HUES6 (cell line): Measurements from ENCODE around the gene BORCS8.

ENCODE experiments used
- H3K27ac ChIP-seq: 2 replicates; pipeline ENCODE4 v1.7.0; 2013; ENCODE audit warnings: low read depth, mild to moderate bottlenecking, low read length, inconsistent platforms
- H3K27me3 ChIP-seq: 2 replicates; pipeline ENCODE4 v1.6.1; 2013; ENCODE audit warnings: low read length; ENCODE audit not compliant: control insufficient read depth, insufficient read depth
- H3K36me3 ChIP-seq: 2 replicates; pipeline ENCODE4 v1.6.1; 2013; ENCODE audit warnings: low read length; ENCODE audit not compliant: control insufficient read depth, insufficient read depth
- H3K4me1 ChIP-seq: 2 replicates; pipeline ENCODE4 v1.6.1; 2013; ENCODE audit warnings: low read length; ENCODE audit not compliant: control insufficient read depth, insufficient read depth
- H3K4me3 ChIP-seq: 2 replicates; pipeline ENCODE4 v1.5.1; 2013; ENCODE audit warnings: low read depth, low read length
- H3K9ac ChIP-seq: one replicate; pipeline ENCODE4 v1.6.1; 2013; ENCODE audit warnings: mild to moderate bottlenecking, low read length
- H3K9me3 ChIP-seq: 2 replicates; pipeline ENCODE4 v1.6.1; 2013; ENCODE audit warnings: low read depth, low read length; ENCODE audit not compliant: control insufficient read depth, insufficient read depth

Gene BORCS8

DNA sequence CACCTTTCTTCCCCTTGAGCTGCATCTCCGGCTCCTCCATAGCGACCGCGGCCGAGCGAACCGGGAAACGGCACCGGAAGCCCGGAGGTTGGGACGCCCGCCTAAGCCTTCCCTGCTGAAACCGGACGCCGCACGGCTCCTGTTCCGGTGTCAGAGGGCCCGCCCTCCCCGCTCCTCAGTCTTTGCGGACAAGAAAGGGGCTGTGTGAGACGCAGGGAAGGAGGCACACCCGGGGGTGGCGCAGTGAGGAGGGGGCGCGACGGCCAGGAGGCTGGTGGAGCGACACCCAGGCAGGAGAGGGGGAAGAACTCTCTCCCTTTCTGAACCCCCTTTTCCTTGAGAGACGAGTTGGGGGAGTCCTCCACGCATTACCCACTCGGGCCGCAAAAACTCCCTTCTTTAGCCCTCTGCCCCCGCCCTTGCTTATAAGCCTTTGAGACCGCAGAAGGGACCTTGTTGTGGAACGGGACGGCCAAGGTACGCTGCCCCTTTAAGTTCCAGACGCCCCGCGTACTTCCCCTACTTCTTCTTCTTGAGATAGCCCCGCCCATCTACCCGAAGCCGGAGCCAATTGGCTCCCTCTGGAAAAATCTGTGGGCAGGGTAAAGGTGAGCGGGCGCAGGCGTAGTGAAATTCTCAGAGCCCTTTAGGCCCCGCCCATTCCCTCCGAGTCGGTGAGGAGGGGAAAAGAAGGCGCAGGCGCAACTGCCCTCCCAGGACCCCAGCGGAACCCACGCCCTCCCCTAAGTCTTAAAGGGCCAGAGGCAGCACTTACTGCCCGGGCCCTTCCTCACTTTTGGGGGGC is at the start of gene BORCS8, which contains the start of gene RFXANK:
Gene BORCS8 (minus strand): TSS at position 75 of the 805 bp plus-strand sequence. CDS start 35 bp downstream, at position 40.
Gene RFXANK (plus strand): TSS at position 181 of the 805 bp plus-strand sequence. CDS start 1,689 bp downstream, outside the sequence.
- Histone ChIP-seq H3K9me3 (no peaks in the 10 kb centered on the region), H3K36me3 (peaks cover 6% of the 10 kb centered on the region), H3K27me3 (no peaks in the 10 kb centered on the region), H3K27ac (peak within 1 kb of the TSS; percentile 92), H3K9ac (peak within 1 kb of the TSS; percentile 91), H3K4me1 (0 out of 2 replicates have a peak, but pooled peaks cover 3% of the 10 kb centered on the region), H3K4me3 (peak within 1 kb of the TSS; percentile 92)

DNA sequence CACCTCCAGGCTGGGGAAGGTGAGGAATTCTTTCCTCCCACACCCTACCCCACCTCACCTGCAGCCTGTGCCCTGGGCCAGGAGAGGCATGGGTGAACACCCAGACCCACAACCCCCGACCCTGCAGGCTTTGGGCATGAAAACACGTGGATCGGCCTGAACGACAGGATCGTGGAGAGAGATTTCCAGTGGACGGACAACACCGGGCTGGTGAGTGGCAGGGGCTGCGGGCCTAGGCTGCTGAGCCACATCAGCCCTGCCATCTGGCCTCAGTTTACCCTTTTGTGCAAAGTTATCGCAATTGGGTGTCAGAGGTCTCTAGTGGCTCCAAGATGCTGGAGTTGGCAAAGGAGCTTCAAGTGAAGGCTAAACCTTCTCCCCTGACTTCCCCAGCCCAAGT is 48.5 kb upstream of the BORCS8 start:
- no peaks in the 10 kb centered on the region for H3K36me3 ChIP-seq
- peaks cover 16% of the 10 kb centered on the region; the same call in 1 of the 2 replicates for H3K27me3 ChIP-seq
- H3K4me1 ChIP-seq, result no peaks in the 10 kb centered on the region
- no peak overlapping the region for H3K4me3 ChIP-seq
- H3K27ac ChIP-seq, result no peak overlapping the region
- no peak overlapping the region for H3K9ac ChIP-seq
- peaks cover 8% of the 10 kb centered on the region; the same call in 1 of the 2 replicates for H3K9me3 ChIP-seq

DNA sequence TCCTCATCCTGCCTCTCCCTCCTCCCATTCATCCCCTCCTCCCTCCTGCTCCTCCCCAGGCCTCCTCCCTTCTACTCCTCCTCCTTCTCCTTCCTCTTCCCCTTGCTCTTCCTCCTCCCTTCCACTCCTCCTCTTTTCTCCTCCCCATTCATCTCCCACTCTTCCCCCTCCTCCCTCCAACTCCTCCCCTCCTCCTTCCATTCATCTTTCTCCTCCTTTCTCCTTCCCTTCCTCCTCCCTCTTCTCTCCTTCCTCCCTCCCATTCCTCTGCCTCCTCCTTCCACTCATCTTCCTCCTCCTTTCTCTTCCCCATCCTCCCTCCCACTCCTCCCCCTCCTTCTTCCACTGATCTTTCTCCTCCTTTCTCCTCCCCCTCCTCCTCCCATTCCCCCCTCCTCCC is 47.7 kb upstream of the BORCS8 start:
- Histone ChIP-seq H3K27ac (no peak overlapping the region), H3K36me3 (no peaks in the 10 kb centered on the region), H3K4me3 (no peak overlapping the region), H3K9ac (no peak overlapping the region), H3K4me1 (no peaks in the 10 kb centered on the region), H3K9me3 (peaks cover 11% of the 10 kb centered on the region), H3K27me3 (peaks cover 16% of the 10 kb centered on the region; the same call in 1 of the 2 replicates)

DNA sequence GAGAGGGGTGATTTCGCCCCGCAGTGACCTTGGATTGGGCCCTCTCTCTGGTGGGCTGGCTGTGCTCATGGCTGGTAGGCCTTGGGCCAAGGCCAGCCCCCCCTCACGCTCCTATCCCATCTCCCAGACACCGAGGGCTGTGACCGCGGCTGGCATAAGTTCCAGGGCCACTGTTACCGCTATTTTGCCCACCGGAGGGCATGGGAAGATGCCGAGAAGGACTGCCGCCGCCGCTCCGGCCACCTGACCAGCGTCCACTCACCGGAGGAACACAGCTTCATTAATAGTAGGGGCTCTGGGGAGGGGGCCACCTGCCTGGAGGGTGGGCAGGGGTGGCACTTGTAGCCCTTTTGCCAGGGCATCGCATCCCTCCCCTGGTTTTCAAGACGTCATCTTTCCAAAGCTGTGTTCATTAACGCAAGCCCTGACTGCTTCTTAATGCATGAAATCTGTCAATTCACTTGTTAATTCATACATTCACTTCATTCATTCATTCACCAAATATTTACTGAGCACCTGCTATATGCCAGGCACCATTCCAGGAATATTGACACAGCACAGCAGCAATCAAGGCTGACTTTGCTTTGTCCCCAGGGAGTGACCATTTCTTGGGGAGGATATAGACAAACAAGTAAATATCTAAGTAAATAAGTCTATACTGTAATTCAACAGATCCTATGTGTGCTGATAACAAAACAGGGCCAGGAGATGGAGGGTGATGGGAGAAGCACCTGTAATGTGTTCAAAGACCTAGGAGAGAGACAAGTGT is 46.4 kb upstream of the BORCS8 start:
- Histone ChIP-seq H3K4me1 (no peaks in the 10 kb centered on the region), H3K4me3 (no peak overlapping the region), H3K27ac (no peak overlapping the region), H3K27me3 (peaks cover 22% of the 10 kb centered on the region; the same call in 1 of the 2 replicates), H3K9me3 (peaks cover 23% of the 10 kb centered on the region), H3K9ac (no peak overlapping the region), H3K36me3 (no peaks in the 10 kb centered on the region)

DNA sequence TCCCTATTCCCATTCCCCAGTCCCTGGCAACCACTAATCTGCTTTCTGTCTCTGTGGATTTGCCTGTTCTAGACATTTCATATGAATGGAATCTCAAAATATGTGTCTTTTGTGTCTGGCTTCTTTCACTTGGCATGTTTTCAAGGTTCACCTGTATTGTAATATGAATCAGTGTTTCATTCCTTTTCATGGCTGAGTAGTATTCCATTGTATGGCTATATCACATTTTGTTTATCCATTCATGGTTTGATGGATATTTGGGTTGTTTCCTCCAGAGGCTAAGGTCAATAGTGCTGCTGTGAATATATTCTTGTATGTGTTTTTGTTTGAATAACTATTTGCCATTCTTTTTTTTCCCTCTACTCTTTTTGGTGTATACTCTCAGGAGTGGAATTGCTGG is 44.2 kb upstream of the BORCS8 start:
- Histone ChIP-seq H3K9ac (no peak overlapping the region), H3K27me3 (peaks cover 39% of the 10 kb centered on the region; the same call in 1 of the 2 replicates), H3K36me3 (no peaks in the 10 kb centered on the region), H3K9me3 (peaks cover 23% of the 10 kb centered on the region), H3K27ac (no peak overlapping the region), H3K4me1 (no peaks in the 10 kb centered on the region), H3K4me3 (no peak overlapping the region)

DNA sequence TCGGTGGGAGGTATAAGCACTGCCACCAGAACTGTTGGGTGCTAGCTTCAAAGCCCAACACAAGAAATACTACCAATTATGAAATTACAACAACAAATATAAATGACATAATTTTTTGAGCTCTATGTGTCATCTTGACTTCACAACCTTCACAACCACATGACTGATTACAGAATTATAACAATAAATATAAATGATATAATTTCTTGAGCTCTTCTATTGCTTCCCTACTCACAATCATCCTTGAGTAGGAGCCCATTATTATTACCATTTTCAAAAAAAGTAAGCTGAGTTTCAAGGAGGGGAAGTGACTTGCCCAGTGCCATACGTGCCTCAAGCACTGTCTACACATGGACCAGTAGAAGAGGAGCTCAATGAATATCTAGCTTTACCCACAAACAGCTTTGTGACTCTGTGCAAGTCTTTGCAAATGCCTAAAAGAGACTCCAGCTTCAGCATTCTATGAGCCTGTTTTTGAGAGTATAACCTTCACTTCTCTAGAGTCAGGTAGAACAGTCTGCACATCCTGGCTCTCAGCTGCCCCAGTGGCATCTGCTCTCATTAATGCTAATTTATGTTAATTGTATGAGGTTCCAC is 42.4 kb upstream of the BORCS8 start:
- Histone ChIP-seq H3K4me3 (no peak overlapping the region), H3K27me3 (peaks cover 37% of the 10 kb centered on the region; the same call in 1 of the 2 replicates)

DNA sequence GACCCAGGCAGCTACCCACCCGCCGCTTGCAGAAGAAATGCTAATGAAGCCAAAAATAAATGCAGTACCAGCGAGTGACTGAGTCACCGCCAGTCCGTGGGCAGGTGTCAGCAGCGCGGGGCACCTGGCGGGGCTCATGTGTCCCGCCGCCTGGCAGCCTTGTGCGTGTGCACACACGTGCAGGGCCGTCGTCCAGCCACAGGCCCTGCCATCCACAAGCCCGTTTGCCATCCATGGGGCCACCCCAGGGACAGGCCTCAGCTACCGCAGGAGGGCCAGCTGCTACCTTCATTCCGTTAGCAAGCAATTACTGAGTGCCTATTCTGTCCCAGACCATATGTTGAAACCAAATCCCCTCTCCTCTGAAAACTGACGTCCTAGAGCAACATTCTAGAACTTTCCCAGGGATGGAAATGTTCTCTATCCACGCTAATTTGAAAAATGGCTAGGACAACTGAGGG is 40.3 kb upstream of the BORCS8 start:
- H3K4me3 ChIP-seq, result no peak overlapping the region
- no peaks in the 10 kb centered on the region for H3K4me1 ChIP-seq
- H3K36me3 ChIP-seq, result no peaks in the 10 kb centered on the region
- H3K9ac ChIP-seq, result no peak overlapping the region
- H3K9me3 ChIP-seq, result peaks cover 23% of the 10 kb centered on the region
- H3K27ac ChIP-seq, result no peak overlapping the region
- H3K27me3 ChIP-seq, result peaks cover 52% of the 10 kb centered on the region

More for the DNA sequence above, 42.4 kb upstream of the BORCS8 start:
- no peaks in the 10 kb centered on the region for H3K36me3 ChIP-seq
- no peaks in the 10 kb centered on the region for H3K4me1 ChIP-seq
- no peak overlapping the region for H3K9ac ChIP-seq
- no peak overlapping the region for H3K27ac ChIP-seq
- peaks cover 23% of the 10 kb centered on the region for H3K9me3 ChIP-seq

DNA sequence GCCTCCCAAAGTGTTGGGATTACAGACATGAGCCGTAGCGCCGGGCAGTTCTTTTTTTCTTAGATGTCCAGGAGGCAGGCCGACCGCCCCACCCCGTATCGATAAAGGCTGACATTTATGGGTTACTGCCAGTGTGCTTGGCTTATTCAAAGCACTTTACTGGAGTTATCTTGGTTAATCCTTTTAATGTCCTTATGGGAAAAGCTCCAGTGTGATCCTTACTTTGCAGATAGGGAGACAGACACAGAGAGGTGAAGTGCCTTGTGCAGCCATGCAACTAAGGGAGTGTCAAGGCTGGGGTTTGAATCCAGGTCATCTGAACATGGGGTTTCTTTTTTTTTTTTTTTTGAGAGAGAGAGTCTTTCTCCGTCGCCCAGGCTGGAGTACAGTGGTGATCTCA is 39.0 kb upstream of the BORCS8 start:
- Histone ChIP-seq H3K4me1 (no peaks in the 10 kb centered on the region), H3K4me3 (no peak overlapping the region), H3K9me3 (peaks cover 20% of the 10 kb centered on the region), H3K27me3 (peaks cover 65% of the 10 kb centered on the region), H3K9ac (no peak overlapping the region), H3K27ac (no peak overlapping the region), H3K36me3 (no peaks in the 10 kb centered on the region)

DNA sequence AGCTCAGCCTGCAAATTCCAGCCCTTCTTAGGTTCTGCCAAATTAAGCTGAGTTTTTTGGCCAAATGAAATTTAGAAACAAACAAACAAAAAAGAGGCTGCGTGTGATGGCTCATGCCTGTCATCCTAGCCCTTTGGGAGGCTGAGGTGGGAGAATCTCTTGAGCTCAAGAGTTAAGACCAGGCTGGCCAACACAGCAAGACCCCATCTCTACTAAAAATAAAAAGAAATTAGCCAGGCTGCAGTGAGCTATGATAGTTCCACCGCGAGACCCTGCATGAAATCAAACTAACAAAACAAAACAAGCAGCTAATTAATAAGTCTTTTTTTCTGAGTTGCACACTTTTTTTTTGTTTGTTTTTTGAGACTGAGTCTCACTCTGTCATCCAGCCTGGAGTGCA is 37.7 kb upstream of the BORCS8 start:
- no peak overlapping the region for H3K27ac ChIP-seq
- peaks cover 78% of the 10 kb centered on the region for H3K27me3 ChIP-seq
- H3K4me1 ChIP-seq, result no peaks in the 10 kb centered on the region
- no peaks in the 10 kb centered on the region for H3K36me3 ChIP-seq
- peaks cover 13% of the 10 kb centered on the region for H3K9me3 ChIP-seq
- no peak overlapping the region for H3K9ac ChIP-seq
- no peak overlapping the region for H3K4me3 ChIP-seq

DNA sequence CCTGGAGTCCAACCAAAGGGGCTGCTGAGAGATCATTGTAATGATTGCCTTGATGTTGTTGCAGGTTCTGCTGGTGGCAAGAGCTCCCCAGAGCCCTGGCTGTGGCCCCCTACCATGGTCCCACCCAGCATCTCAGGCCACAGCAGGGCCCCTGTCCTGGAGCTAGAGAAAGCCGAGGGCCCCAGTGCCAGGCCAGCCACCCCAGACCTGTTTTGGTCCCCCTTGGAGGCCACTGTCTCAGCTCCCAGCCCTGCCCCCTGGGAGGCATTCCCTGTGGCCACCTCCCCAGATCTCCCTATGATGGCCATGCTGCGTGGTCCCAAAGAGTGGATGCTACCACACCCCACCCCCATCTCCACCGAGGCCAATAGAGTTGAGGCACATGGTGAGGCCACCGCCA is 35.3 kb upstream of the BORCS8 start:
- no peak overlapping the region for H3K27ac ChIP-seq
- H3K36me3 ChIP-seq, result no peaks in the 10 kb centered on the region
- 0 out of 2 replicates have a peak, but pooled peaks cover 5% of the 10 kb centered on the region for H3K9me3 ChIP-seq
- H3K27me3 ChIP-seq, result peaks cover 86% of the 10 kb centered on the region
- no peak overlapping the region for H3K9ac ChIP-seq
- no peaks in the 10 kb centered on the region for H3K4me1 ChIP-seq
- no peak overlapping the region for H3K4me3 ChIP-seq
